Measurements from ENCODE around the gene NSL1.
A peak's percentile ranks its signal among the peaks of the same experiment; 100 is the strongest.
"Not testable (repeated sequence)": the region's sequence is repeated elsewhere in the genome, so short reads cannot be mapped to it uniquely, and the experiment has no call there.

NSL1 gene

GRCh38 chr1:212712451-212713303, 78.9 kb downstream of the NSL1 start:
- TF ChIP-seq, protein P1, sequence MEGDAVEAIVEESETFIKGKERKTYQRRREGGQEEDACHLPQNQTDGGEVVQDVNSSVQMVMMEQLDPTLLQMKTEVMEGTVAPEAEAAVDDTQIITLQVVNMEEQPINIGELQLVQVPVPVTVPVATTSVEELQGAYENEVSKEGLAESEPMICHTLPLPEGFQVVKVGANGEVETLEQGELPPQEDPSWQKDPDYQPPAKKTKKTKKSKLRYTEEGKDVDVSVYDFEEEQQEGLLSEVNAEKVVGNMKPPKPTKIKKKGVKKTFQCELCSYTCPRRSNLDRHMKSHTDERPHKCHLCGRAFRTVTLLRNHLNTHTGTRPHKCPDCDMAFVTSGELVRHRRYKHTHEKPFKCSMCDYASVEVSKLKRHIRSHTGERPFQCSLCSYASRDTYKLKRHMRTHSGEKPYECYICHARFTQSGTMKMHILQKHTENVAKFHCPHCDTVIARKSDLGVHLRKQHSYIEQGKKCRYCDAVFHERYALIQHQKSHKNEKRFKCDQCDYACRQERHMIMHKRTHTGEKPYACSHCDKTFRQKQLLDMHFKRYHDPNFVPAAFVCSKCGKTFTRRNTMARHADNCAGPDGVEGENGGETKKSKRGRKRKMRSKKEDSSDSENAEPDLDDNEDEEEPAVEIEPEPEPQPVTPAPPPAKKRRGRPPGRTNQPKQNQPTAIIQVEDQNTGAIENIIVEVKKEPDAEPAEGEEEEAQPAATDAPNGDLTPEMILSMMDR (IDR thresholded peaks at IDR 0.05; ENCODE audit: control insufficient read depth, insufficient read depth, low read depth, low read length, missing control alignments): no peak
- H3K4me3 ChIP-seq (ENCODE audit: control insufficient read depth, low read depth, low read length): no peak overlapping the region
- peak; percentile 57 for DNase-seq (ENCODE audit: low read depth)

DNA sequence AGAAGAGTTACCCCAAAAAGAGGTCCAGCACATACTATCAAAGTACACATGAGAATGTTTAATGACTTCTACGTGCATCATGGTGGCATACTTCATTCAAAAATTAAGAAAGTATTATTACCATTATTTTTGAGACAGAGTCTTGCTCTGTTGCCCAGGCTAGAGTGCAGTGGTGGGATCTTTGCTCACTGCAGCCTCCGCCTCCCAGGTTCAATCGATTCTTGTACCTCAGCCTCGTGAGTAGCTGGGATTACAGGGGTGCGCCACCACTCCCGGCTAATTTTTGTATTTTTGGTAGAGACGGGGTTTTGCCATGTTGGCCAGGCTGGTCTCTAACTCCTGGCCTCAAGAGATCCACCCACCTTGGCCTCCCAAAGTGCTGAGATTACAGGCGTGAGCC, 79.6 kb downstream of the NSL1 start:
- not testable (repeated sequence) for H3K4me3 ChIP-seq (ENCODE audit: control insufficient read depth, low read depth, low read length); DNase-seq (ENCODE audit: low read depth)

- TF ChIP-seq, protein P1 (IDR thresholded peaks at IDR 0.05; ENCODE audit: control insufficient read depth, insufficient read depth, low read depth, low read length, missing control alignments): no peak
- DNase-seq (ENCODE audit: low read depth): no peak
- no peak overlapping the region for H3K4me3 ChIP-seq (ENCODE audit: control insufficient read depth, low read depth, low read length)
These were observed 81.0 kb downstream of the NSL1 start for GRCh38 chr1:212710566-212710965.

DNA sequence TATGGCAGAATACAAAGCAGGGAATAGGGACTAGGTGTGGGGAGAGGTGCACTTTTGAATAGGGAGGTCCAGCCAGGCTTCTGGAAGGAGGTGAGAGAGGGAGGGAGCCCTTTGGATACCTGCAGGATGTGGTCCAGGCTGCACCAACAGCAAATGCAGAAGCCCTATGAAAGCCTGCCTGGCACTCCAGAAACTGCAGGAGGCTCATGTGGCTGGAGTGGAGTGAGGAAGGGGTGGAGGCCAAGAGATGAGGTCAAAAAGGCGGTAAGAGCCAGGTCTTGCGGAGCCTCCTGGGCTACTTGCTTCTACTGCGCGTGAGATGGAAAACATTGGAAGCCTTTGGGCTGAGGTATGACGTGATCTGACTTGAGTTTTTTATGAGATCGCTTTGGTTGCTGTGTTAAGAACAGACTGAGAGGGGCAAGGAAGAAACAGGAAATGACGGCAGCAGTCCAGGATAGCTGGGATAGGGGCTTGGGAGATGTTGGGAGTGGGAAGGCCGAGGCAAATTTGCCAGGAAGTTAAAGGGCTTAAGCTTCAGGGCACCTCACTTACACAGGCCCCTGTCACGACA, 87.5 kb downstream of the NSL1 start:
- DNase-seq (ENCODE audit: low read depth): no peak
- TF ChIP-seq, protein P1 (IDR thresholded peaks at IDR 0.05; ENCODE audit: control insufficient read depth, insufficient read depth, low read depth, low read length, missing control alignments): no peak
- no peak overlapping the region for H3K4me3 ChIP-seq (ENCODE audit: control insufficient read depth, low read depth, low read length)

GRCh38 chr1:212702672-212703071, 88.9 kb downstream of the NSL1 start:
- DNase-seq (ENCODE audit: low read depth): no peak
- TF ChIP-seq, protein P1 (IDR thresholded peaks at IDR 0.05; ENCODE audit: control insufficient read depth, insufficient read depth, low read depth, low read length, missing control alignments): no peak
- no peak overlapping the region for H3K4me3 ChIP-seq (ENCODE audit: control insufficient read depth, low read depth, low read length)

DNA sequence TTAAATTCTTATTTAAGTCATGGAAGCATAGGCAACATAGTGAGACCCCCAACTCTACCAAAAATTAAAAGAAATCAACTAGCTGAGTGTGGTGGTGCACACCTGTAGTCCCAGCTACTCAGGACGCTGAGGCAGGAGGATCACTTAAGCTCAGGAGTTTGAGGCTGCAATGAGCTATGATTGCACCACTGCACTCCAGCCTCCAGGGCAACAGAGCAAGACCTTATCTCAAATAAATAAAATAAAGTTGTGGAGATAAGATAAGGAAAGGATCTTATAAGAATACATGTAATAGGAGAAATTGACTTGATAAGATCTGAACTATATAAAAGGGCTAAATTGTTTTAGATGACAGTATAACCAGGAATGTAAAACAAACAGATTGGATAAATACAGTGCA, 89.7 kb downstream of the NSL1 start:
- DNase-seq (ENCODE audit: low read depth): no peak
- TF ChIP-seq, protein P1 (IDR thresholded peaks at IDR 0.05; ENCODE audit: control insufficient read depth, insufficient read depth, low read depth, low read length, missing control alignments): no peak
- H3K4me3 ChIP-seq (ENCODE audit: control insufficient read depth, low read depth, low read length): no peak overlapping the region
